AG04449 (cell line): ENCODE data around the gene RNF103.
"Not testable (repeated sequence)": the region's sequence is repeated elsewhere in the genome, so short reads cannot be mapped to it uniquely, and the experiment has no call there.

Experiments used
- CTCF ChIA-PET: fragments of 350-600 bp; formaldehyde crosslinking; extraction: SDS; loops from one replicate; lab custom pipeline; 2021; ENCODE audit warnings: antibody characterized with exemption; lab: Yijun Ruan, JAX
- POLR2A ChIA-PET: fragments of 400-600, 350-600 bp; formaldehyde crosslinking; extraction: SDS; loops from one replicate; lab custom pipeline; 2020; ENCODE audit warnings: antibody characterized with exemption, inconsistent platforms; lab: Yijun Ruan, JAX
- DNase-seq: peaks from one replicate; pipeline ENCODE4 v3.0.0-alpha.2; 2010; ENCODE audit warnings: low read depth, low spot score
- H3K4me3 ChIP-seq: 2 replicates; pipeline ENCODE4 v1.5.1; 2011; ENCODE audit warnings: low read depth, mild to moderate bottlenecking, control low read depth, low read length
- TF ChIP-seq, protein P1 (sequence below): IDR thresholded peaks from one replicate; pipeline ENCODE4 v1.5.1; 2011; ENCODE audit warnings: mild to moderate bottlenecking, moderate library complexity, low read length, control low read depth, inconsistent platforms; ENCODE audit not compliant: insufficient read depth; ENCODE audit errors: missing control alignments

RNF103 gene, protein sequence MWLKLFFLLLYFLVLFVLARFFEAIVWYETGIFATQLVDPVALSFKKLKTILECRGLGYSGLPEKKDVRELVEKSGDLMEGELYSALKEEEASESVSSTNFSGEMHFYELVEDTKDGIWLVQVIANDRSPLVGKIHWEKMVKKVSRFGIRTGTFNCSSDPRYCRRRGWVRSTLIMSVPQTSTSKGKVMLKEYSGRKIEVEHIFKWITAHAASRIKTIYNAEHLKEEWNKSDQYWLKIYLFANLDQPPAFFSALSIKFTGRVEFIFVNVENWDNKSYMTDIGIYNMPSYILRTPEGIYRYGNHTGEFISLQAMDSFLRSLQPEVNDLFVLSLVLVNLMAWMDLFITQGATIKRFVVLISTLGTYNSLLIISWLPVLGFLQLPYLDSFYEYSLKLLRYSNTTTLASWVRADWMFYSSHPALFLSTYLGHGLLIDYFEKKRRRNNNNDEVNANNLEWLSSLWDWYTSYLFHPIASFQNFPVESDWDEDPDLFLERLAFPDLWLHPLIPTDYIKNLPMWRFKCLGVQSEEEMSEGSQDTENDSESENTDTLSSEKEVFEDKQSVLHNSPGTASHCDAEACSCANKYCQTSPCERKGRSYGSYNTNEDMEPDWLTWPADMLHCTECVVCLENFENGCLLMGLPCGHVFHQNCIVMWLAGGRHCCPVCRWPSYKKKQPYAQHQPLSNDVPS

DNA sequence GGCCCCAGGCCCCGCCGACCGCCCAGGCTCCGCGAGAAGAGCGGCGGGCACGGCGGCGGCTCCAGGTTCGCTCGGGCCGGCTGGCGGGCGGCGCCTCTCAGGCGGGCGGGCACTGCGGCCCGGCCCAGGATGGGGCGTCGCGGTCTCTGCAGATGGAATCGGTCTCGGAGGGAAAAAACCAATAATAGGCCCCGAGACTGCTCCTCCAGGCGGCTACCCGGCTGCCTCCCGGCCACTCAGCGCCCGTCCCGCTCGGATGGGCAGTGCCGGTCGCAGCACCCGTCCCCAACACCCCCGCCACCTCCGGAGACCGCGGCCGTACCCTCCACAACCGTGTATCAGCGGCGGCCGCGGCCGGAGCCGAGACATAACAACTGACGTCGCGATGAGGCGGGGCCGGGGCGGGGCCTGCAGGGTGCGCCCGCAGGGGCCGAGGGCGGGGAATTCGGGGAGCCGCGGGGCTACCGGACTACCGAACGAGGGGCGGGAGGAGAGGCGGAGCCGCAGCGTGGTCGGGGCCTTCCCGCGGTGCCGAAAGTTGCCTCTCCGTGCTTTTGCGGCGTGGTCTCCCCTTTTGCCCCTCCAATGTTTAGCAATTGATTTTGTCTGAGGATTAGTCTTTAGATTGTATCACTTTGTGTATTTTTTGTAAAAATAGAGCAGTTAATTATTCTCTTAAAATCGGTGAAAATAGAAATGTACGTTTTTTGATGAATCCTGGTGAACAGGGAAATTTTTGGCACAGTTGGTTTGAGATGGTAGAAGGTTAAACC lies at the start of gene RNF103:
RNF103 (minus strand) TSS at position 372 of the 773 bp plus-strand sequence. CDS start 979 bp downstream, outside the sequence.
- TF ChIP-seq, protein P1, sequence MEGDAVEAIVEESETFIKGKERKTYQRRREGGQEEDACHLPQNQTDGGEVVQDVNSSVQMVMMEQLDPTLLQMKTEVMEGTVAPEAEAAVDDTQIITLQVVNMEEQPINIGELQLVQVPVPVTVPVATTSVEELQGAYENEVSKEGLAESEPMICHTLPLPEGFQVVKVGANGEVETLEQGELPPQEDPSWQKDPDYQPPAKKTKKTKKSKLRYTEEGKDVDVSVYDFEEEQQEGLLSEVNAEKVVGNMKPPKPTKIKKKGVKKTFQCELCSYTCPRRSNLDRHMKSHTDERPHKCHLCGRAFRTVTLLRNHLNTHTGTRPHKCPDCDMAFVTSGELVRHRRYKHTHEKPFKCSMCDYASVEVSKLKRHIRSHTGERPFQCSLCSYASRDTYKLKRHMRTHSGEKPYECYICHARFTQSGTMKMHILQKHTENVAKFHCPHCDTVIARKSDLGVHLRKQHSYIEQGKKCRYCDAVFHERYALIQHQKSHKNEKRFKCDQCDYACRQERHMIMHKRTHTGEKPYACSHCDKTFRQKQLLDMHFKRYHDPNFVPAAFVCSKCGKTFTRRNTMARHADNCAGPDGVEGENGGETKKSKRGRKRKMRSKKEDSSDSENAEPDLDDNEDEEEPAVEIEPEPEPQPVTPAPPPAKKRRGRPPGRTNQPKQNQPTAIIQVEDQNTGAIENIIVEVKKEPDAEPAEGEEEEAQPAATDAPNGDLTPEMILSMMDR: no peak
- ChIA-PET POLR2A (no interaction called here), CTCF (no interaction called here)
- peak within 1 kb of the TSS; percentile 81 for H3K4me3 ChIP-seq
- peak; percentile 26 for DNase-seq

DNA sequence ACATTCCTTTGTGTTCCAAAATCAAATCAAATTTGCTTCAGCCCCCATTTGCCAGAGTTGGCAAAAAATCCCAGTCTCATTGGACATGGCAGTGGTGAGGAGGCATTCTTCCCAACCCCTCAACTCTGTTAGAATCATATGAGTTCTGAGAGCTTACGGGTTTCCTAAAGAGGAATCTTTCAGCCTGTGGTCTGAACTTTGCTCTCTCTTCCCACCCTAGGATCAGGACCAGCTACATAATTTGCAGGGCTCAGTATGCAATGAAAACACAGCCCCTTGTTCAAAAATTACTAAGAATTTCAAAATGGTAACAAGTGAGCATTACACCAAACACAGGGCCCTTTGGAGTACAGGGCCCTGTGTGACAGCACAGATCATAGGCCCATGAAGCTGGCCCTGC lies 49.3 kb upstream of the RNF103 start:
- no peak overlapping the region for H3K4me3 ChIP-seq
- TF ChIP-seq, protein P1: no peak
- ChIA-PET CTCF (no interaction called here), POLR2A (no interaction called here)
- no peak for DNase-seq

DNA sequence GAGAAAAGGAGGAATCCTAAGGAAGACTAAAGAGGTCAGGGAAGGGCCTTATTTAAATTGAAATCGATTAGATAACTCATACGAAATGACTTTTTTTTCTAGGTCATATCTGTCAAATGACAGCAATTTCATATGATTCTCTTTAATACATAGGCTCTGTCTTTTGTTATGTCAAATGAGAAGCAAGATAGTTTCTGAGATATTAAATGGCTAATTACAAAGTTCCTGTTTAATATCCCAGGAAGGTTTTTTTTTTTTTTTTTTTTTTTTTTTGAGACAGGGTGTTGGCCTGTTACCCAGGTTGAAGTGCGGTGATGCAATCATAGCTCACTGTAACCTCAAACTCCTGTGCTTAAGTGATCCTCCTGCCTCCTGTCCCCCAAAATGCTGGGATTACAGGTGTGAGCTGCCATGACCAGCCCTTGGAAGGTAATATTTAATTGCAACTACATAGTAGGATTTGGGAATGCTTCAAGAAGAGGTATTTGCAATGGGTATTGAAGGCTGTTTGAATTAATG lies 48.4 kb upstream of the RNF103 start:
- H3K4me3 ChIP-seq: no peak overlapping the region
- no peak for DNase-seq
- CTCF ChIA-PET: no interaction called here
- TF ChIP-seq, protein P1: no peak
- POLR2A ChIA-PET: no interaction called here

DNA sequence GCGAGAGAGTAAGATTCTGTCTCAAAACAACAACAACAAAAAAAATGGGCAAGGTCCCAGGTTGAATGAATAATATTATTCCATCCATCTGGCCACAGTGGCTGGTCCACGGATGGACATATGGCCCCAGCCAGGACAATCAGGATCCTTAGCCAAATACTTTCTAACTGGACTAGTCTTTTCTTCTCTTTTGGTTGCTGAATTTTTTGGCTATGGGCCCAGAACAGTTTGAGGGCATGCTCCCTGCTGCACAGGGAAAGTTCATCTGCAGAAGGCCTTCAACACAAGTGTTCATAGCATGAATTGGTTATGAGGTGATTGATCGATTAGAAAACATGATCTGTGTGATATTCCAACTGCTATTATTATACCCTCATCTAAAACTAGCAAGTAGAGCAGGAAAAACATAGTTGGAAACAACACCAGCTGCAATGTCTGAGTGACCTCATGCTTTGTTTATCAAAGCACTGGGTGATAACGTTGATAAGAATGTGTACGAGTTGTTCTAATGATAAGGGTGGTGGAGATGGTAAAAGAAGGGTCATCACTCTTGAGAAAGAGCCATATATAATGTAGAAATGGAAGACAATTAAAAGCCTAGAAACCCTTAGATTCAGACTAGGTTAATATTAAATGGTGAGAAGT lies 47.8 kb upstream of the RNF103 start:
- no peak for DNase-seq
- CTCF ChIA-PET: no interaction called here
- POLR2A ChIA-PET: no interaction called here

DNA sequence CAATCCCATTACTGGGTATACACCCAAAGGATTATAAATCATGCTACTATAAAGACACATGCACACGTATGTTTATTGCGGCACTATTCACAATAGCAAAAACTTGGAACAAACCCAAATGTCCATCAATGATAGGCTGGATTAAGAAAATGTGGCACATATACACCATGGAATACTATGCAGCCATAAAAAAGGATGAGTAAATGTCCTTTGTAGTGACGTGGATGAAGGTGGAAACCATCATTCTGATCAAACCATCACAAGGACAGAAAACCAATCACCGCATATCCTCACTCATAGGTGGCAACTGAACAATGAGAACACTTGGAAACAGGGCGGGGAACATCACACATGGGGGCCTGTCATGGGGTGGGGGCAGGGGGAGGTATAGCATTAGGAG lies 45.7 kb upstream of the RNF103 start:
- CTCF ChIA-PET, POLR2A ChIA-PET, H3K4me3 ChIP-seq, DNase-seq: not testable (repeated sequence)

More for the DNA sequence above, 47.8 kb upstream of the RNF103 start:
- TF ChIP-seq, protein P1: no peak
- H3K4me3 ChIP-seq: no peak overlapping the region

DNA sequence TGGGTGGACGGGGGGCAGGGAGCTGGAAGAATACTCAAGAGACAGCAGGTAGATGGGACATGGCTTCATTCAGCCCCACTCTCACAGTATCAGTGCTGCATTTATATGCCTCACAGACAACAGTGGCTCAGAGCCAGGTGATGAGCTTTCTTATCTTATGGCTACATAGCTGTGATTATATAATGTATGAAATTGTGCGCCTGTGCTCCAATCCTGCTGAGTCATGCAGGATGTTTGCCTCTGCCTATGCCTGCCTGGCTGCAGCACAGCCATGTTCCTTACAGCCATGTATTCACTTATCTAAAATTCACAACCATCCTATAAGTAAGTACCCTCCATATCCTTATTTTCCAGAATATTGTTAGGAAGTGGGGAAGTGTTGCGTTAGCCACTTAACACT lies 37.7 kb upstream of the RNF103 start:
- H3K4me3 ChIP-seq: no peak overlapping the region
- DNase-seq: no peak
- ChIA-PET POLR2A (no interaction called here), CTCF (no interaction called here)
- TF ChIP-seq, protein P1: no peak
